Ramos (cell line): Measurements from ENCODE around the gene EBNA1BP2.
"Not testable (repeated sequence)": the region's sequence is repeated elsewhere in the genome, so short reads cannot be mapped to it uniquely, and the experiment has no call there.

Source experiments
- in situ Hi-C: fragments of 300-500 bp; cut with MboI; formaldehyde crosslinking; loops from one replicate; pipeline ENCODE4 v1.14.3; 2022; ENCODE audit warnings: low sequenced_read_pairs; ENCODE audit not compliant: unreplicated experiment

EBNA1BP2 gene, protein sequence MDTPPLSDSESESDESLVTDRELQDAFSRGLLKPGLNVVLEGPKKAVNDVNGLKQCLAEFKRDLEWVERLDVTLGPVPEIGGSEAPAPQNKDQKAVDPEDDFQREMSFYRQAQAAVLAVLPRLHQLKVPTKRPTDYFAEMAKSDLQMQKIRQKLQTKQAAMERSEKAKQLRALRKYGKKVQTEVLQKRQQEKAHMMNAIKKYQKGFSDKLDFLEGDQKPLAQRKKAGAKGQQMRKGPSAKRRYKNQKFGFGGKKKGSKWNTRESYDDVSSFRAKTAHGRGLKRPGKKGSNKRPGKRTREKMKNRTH

GRCh38 chr1:43171876-43172526 lies at the start of gene EBNA1BP2, which contains the start of gene CFAP57:
EBNA1BP2 (minus strand) TSS chr1:43172290; CDS start chr1:43172118, 172 bp downstream.
CFAP57 (plus strand) TSS chr1:43172330; CDS start chr1:43172754, 424 bp downstream.
- in situ Hi-C loops, result no loop called here

DNA sequence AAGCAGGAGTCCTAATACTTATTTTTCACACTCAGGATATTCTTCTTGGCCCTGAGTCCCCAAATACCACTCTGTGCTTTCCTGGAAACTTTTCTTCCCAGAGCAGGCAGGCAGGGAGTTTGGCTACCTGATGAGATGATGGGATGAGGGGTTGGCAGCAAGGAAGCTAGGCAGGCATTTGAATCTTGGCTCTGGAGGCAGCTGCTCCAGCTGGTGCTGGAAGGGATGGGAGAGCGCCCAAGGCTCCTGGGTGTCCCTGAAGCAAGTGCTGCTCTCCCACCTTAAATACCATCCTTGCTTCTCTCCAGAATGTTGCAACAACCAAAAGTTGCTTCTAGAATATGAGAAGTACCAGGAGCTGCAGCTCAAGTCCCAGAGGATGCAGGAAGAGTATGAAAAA lies 49.7 kb upstream of the EBNA1BP2 start:
- in situ Hi-C loops, result no loop called here

- in situ Hi-C loops, result no loop called here
Observed at GRCh38 chr1:43220905-43221778, 49.1 kb upstream of the EBNA1BP2 start.

DNA sequence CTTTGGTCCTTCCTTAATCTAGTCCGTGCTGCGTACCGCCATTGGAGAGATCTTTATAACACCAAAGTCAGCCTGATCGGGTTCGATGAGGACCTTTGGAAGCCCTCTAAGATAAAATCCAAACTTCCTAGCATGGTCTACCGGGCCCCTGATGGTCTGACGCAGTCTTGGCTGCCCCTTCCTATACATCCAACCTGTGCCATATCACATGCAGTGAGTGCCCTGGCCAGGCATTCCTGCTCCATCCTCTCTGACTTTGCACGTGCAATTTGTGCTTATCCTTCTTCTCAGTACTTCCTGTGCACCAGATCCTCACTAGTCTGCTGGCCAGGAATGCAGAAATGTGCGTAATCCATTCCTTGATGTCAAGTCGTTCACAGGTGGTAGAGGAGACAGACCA lies 45.7 kb upstream of the EBNA1BP2 start:
- in situ Hi-C loops, result no loop called here

- in situ Hi-C loops, result no loop called here
Observed at GRCh38 chr1:43214501-43215444, 42.7 kb upstream of the EBNA1BP2 start.

DNA sequence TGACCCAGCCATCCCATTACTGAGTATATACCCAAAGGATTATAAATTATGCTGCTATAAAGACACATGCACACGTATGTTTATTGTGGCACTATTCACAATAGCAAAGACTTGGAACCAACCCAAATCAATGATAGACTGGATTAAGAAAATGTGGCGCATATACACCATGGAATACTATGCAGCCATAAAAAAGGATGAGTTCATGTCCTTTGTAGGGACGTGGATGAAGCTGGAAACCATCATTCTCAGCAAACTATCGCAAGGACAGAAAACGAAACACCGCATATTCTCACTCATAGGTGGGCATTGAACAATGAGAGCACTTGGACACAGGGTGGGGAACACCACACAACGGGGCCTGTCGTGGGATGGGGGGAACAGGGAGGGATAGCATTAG lies 36.2 kb upstream of the EBNA1BP2 start:
- in situ Hi-C loops, result not testable (repeated sequence)

GRCh38 chr1:43207229-43207853 lies 35.3 kb upstream of the EBNA1BP2 start:
- in situ Hi-C loops, result no loop called here

DNA sequence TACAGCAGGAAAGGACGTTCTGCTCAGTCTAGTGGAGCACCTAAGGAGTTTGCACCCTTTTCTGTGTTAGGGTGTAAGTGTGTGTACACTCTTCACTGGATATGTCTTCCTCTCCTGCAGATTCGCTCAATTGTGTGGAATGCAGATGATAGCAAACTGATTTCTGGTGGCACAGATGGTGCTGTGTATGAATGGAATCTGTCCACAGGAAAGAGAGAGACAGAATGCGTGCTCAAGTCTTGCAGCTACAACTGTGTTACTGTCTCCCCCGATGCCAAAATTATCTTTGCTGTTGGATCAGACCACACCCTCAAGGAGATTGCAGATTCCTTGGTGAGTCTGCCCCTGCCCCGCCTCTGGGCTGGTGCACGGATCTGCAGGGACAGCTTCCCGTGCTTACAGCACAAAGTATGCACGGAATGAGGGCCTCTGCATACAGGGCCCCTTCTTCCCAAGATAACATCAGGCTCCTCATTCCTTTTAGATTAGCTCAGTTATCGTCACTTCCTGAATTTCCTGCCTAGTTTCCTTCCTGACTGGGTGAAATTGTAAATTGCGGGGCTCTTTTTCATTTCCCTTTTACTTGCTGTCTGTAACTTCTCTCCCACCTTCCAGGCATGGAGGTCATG lies 34.6 kb upstream of the EBNA1BP2 start:
- in situ Hi-C loops, result no loop called here

- in situ Hi-C loops, result no loop called here
Observed at GRCh38 chr1:43205671-43206070, 33.6 kb upstream of the EBNA1BP2 start.

- in situ Hi-C loops, result no loop called here
Observed at GRCh38 chr1:43204394-43204793, 32.3 kb upstream of the EBNA1BP2 start.

- in situ Hi-C loops, result no loop called here
Observed at GRCh38 chr1:43203859-43204258, 31.8 kb upstream of the EBNA1BP2 start.

GRCh38 chr1:43199093-43199726 lies 27.1 kb upstream of the EBNA1BP2 start:
- in situ Hi-C loops, result no loop called here

- in situ Hi-C loops, result no loop called here
Observed at GRCh38 chr1:43197343-43198127, 25.4 kb upstream of the EBNA1BP2 start.

DNA sequence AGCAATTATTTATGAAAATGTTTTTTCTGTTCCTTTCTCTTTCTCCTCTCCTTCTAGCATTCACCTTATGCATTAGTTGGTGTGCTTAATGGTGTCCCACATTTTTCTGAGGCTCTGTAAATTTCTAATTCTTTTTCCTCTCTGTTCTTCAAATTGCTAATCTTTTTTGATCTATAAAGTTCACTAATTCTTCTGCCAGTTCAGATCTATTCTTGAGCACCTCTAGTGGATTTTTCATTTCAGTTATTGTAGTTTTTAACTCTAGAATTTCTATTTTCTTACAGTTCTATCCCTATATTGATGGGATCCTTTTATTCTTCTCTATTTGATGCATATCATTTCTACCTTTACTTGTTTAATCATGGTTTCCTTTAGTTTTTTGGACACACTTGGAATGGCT lies 22.4 kb upstream of the EBNA1BP2 start:
- in situ Hi-C loops, result no loop called here

DNA sequence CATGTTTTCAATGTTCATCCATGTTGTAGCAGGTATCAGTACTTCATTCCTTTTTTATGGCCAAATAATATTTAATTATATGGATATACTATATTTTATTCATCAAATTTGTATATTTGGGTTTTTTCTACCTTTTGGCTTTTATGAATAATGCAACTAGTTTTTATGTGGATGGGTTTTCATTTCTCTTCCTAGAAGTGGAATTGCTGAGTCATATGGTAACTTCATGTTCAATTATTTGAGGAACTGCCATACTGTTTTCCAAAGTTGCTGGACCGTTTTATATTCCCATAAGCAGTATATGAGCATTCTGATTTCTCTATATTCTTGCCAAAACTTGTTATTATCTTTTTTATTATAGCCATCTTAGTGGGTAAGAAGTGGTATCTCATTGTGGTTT lies 16.0 kb upstream of the EBNA1BP2 start:
- in situ Hi-C loops, result no loop called here

- in situ Hi-C loops, result no loop called here
Observed at GRCh38 chr1:43184995-43185394, 12.9 kb upstream of the EBNA1BP2 start.

DNA sequence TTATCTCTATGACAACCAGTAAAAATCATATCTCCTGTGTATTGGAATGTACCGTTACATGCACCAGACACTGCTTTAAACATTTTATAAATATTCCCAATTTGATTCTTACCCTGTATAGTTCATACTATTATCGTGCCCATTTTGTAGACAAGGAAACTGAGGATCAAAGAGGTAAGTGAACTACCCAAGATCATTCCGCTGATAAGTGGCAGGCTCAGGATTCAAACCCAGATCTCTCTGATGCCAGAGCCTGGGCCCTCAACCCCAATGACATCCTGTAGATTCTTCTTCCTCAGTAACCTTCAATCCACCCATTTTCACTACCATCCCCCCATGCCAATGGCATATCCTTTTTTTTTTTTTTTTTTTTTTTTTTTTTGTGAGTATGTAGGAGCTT lies 12.3 kb upstream of the EBNA1BP2 start:
- in situ Hi-C loops, result no loop called here

DNA sequence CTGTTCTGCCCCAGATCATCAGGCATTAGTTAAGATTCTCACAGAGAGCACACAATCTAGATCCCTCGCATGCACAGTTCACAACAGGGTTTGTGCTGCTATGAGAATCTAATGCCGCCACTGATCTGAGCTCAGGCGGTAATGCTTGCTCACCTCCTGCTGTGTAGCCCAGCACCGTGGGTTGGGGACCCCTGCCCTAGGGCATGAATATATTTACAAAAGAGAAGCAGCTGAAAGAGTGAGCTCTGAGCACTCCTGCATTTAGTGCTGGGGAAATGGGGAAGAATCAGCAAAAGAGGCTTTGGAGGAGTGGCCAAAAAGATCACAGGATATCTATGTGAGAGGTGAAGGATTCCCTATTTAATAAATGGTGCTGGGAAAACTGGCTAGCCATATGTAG lies 5.6 kb upstream of the EBNA1BP2 start:
- in situ Hi-C loops, result no loop called here
